Superior temporal gyrus (tissue), 1 donor: Measurements from ENCODE around the gene RABGAP1L.
A peak's percentile ranks its signal among the peaks of the same experiment; 100 is the strongest.
"Not testable (repeated sequence)": the region's sequence is repeated elsewhere in the genome, so short reads cannot be mapped to it uniquely, and the experiment has no call there.

ENCODE experiments used
- DNase-seq: peaks from one replicate; pipeline ENCODE4 v3.0.0-alpha.2; 2016; ENCODE audit errors: extremely low spot score

RABGAP1L gene

DNA sequence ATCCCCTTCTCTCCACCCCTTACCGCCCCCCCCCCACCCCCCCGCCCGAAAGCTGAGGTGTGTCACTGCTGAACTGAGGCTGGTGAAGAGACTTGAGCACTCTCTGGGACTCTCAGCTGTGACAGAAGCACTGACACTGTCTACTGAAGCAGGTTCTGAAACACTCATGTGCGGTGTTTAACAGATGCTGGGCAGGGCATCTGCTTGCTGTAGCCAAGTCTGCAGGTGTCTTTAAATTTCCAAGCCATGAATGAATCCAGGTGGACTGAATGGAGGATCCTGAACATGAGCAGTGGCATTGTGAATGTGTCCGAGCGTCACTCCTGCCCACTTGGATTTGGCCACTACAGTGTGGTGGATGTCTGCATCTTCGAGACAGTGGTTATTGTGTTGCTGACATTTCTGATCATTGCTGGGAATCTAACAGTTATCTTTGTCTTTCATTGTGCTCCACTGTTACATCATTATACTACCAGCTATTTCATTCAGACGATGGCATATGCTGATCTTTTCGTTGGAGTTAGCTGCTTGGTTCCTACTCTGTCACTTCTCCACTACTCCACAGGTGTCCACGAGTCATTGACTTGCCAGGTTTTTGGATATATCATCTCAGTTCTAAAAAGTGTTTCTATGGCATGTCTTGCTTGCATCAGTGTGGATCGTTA is 288.7 kb downstream of the RABGAP1L start, which contains the start of gene GPR52:
GPR52 (plus strand) TSS at position 99 of the 665 bp plus-strand sequence; CDS start at position 247, 148 bp downstream.
- DNase-seq = peak; percentile 65

DNA sequence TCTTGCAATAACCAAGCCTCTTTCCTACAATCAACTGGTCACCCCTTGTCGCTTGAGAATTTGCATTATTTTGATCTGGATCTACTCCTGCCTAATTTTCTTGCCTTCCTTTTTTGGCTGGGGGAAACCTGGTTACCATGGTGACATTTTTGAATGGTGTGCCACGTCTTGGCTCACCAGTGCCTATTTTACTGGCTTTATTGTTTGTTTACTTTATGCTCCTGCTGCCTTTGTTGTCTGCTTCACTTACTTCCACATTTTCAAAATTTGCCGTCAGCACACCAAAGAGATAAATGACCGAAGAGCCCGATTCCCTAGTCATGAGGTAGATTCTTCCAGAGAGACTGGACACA is 289.2 kb downstream of the RABGAP1L start:
- no peak for DNase-seq

DNA sequence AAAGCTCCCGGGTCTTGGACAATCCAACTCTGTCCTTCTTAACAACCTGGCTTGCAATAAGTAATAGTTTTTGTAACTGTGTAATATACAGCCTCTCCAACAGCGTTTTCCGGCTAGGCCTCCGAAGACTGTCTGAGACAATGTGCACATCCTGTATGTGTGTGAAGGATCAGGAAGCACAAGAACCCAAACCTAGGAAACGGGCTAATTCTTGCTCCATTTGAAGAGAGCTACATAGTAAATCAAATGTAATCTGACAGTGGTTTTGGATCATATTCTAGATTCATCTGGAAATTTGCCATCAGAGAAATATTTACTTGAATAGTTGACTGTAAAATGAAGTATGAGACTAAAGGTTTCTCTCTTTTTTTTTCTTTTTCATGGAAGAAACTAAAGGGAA is 289.7 kb downstream of the RABGAP1L start:
- peak; percentile 53 for DNase-seq

DNA sequence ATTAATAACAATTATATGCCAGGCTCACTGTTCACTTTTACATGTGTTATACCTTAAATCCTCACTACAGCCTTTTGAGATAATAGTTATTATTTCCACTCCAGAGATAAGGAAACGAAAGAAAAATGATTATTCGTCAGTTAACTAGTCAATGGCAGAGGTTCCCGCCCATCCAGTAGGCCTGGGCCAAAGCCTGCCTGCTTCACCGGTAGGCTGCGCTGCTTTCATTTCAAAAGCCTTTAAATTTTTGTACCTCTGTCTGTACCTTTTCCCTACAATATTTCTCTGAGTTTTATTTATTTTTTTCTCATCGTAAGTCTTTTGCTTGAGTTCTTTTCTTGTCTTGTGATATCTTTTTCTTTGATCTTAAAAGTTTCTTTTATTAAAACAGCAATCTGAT is 292.1 kb downstream of the RABGAP1L start:
- DNase-seq = no peak

DNA sequence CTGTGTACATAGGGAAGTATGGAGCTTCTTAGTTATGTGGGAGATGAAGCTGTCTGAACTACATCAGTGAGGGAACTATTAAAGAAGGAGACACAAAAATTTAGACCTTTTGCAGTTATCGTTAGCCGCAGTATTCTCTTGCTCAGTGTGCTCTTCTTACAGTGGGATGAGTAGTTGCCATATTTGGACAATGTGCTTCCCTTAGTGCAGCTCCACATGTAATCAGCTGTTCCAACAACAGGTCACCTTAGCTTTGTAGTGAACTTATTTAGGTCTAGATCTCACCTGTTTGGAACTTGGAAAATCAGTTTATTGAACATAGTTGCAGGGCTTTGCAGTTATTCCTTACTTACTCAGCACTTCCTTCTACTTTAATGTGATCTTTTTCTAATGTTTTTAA is 306.5 kb downstream of the RABGAP1L start:
- no peak for DNase-seq

DNA sequence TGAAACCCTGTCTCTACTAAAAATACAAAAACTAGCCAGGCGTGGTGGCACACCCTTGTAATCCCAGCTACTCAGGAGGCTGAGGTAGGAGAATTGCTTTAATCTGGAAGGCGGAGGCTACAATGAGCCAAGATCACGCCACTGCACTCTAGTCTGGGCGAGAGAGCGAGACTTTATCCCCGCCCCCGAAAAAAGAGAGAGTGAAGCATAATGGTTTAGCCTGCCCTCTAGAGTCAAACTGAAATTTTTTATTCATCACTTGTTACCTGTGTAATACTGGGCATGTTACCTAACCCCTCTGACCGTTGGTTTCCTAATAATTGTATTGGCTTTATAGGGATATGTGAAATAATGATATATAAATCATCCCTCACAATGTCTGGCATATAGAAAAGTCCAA is 307.3 kb downstream of the RABGAP1L start:
- no peak for DNase-seq

DNA sequence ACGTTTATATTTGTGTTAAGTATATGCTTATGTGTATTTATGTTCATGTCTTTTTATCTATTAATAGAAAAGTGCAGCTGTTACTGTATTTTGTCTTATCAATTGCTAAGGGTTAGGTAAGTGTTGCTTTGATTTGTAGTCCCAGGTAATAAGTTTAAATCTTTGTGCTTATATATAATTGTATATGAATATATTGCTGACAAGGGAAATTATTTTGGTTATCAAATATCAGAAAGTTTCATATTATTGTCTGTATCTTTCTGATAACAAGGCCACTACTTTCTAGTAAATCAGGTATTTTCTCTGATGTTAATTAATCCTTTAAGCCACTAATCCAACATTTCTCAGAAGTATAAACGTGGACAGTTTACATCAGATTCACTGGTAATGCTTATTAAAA is 309.7 kb downstream of the RABGAP1L start:
- DNase-seq = no peak

DNA sequence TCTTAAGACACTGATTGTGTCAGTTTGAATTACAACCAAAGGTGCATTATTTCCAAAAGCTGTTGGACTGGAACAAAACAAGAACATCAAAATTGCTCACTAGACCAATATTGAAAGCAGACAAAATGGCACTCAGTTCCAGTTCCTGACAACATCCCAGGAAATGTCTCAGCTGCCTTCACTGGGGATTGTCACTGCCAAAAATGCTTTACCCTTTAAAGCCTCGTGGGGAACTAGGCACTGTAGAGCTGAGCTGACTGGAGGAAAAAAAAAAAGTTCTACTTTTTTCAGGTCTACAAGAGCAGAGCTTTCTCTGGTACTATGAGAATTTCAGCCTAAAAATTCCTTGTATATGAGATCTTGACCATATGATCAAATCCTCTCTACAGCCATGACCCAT is 310.4 kb downstream of the RABGAP1L start:
- no peak for DNase-seq

DNA sequence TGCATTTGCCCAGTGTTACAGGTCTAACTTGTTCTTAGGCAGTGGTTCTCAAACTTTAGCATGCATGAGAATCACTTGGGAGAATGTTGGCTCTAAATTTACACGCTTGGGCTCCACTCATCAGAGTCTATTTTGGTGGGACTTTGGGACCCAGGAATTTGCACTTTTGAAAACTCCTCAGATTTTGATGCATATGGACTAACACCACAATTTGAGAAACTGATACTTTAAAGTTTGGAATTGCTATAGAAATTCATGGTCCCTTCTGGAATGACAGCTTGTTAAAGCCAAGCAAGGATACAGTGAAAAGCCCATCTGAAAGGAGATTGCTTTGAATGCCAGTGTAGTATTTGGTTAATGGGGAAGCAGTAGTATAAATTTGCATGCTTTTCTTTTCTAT is 320.0 kb downstream of the RABGAP1L start:
- DNase-seq = no peak

DNA sequence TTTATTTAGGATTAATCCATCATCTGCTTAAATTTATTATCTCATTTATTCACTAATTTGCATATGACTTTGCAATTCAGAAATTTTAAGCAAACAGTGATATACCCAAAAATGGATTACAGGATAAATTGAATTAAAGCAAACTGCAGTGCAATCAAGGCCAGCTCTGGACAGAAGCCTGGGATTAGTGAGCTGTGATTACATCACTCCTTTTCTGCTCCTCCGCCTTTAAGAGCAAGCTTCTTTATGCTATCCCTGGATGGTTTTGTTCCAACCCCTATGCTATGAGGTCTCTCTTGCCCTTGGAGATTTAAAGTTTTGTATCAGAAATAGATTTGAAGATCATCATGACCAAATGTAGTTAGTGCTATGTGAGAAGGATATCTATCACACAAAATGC is 321.0 kb downstream of the RABGAP1L start:
- no peak for DNase-seq

DNA sequence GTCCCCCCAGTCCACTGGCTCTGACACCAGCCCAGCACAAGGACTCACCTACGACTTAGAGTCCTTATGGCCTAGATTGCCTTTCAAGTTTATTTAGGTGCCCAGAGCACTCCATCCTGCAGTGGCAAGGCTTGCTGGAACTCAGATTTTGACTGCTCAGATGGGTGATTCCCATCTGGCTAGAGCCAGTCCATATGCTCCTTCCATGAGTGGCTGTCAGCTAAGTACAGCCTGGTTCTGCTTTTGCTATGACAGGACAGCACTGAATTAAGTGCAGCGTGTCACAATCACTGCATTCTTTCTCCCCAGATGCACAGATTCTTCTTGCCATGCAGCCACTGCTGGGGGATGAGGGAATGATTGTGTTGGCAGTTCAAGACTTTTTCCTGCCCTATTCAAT is 332.3 kb downstream of the RABGAP1L start:
- DNase-seq = no peak

DNA sequence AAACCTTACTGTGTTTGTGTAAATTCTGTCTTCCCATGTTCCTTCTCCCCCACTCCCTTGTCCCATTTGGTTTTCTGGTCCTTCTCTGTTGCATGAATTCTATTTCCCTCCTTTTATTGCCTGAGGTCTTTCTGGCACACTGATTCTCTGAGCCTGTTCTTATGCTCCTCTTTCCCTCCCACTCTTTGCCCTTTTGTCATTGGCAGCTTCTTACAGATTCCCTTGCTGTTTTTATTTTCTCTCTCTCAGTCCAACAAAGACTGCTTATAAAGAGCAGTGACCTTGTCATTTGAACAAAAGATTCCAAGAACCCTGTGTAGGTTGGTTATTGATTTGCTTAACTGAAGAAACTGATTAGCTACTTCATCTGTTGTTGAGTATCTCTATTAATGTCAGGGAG is 338.2 kb downstream of the RABGAP1L start:
- DNase-seq = no peak

DNA sequence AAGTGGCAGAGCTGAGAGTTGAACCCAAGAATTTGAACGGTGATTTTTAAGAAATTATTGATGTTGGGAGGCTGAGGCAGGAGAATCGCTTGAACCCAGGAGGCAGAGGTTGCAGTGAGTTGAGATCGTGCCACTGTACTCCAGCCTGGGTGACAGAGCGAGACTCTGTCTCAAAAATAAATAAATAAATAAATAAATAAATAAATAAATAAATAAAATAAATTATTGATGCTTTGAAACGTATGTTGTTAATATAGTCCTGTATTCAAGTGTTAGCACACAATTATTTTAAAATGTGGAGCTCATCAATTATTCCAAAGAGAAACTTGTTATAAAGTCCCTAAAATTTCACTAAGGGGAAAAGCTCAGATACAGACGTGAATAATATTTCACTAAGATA is 357.4 kb downstream of the RABGAP1L start:
- DNase-seq = not testable (repeated sequence)

DNA sequence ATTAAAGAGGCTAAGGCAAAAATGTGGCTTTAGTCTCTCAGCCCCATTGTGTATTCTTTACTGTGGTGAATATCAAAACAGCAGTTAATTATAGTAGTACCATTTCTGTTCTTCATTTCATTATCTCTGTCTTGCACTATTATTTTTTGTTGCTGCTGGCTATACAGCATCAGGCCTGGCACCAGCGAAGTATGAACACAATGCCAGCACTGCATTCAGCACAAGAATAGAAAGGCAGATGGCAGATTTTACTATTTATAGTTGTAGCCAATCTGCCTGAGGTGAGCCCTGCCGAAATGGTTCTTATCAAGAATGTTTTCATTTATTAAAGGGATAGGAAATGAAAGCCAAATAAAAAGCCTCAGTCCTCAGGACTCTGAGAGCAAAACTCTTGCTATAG is 360.5 kb downstream of the RABGAP1L start:
- DNase-seq = peak; percentile 72

DNA sequence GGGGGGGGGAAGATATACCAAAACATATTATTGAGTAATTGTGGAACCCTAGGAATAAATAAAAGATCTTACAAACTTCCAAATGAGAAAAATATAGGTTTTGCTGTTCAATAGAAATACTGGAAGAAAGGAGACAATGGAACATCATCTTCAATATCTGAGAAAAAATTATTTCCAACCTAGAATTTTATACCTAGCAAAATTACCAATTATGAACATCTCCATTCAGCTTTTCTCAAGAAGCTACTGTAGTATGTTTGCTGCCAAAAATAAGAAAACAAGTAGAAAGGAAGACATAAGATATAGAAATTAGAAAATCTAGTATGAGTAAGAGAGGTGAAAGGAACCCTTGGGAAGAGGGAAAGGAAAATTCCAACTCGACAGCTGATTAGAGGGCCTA is 372.4 kb downstream of the RABGAP1L start:
- no peak for DNase-seq

DNA sequence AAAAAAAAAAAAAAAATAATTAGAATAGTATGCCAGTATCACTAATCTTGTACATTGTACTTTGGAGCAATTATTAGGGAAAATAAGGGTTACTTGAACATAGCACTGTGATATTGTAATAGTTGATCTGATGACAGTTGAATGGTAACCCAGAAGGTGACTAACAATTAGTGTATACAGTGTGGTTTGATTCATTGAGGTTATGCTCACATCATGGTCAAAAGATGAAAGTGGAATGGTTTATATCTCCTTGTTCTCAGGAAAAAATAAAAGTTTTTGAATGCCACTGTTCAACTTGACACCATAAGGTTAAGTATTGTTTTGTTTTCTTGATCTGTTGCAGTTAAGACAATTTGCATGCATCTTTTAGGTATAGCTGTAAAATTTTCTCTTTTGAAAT is 375.5 kb downstream of the RABGAP1L start:
- no peak for DNase-seq

DNA sequence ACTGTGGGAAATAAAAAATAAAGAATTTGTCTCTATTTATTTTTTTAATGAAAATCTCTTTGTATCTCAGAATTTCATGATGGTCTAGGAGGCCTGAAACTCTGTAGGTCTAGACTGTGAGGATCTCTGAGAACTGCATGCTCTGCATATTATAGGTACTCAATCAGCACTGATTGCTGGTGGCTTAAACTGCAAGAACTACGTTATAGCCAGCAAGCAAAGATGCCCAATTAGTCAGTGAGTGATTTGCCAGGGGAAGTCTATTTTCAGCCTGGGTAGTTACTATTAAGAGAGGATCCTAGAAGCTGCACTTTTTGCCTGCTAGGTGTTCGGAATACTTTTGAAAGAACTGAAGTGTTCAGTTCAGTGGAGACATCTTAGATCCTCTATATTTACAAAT is 375.9 kb downstream of the RABGAP1L start:
- no peak for DNase-seq

DNA sequence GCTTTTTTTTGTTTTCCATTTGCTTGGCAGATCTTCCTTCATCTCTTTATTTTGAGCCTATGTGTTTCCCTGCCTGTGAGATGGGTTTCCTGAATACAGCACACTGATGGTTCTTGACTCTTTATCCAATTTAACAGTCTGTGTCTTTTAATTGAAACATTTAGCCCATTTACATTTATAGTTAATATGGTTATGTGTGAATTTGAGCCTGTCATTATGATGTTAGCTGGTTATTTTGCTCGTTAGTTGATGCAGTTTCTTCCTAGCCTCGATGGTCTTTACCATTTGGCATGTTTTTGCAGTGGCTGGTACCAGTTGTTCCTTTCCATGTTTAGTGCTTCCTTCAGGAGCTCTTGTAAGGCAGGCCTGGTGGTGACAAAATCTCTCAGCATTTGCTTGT is 384.1 kb downstream of the RABGAP1L start:
- not testable (repeated sequence) for DNase-seq

DNA sequence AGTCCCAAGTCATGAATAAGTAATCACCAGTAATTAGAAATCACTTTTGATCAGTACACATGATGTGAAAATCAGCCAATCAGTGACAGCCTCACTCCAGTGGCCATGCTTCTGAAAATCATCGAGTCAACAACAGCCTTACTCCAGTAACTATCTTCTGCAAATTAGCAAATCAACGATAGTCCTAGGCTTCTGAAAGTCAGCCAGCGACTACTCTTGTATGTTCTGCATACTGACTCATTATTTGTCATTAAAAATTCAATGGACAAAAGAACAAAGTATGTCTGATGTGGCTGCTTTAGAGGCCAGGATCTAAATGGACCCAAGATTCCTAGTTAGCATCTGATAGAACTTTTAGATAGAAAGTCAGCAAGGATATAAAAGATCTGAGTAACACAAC is 391.0 kb downstream of the RABGAP1L start:
- DNase-seq = no peak

DNA sequence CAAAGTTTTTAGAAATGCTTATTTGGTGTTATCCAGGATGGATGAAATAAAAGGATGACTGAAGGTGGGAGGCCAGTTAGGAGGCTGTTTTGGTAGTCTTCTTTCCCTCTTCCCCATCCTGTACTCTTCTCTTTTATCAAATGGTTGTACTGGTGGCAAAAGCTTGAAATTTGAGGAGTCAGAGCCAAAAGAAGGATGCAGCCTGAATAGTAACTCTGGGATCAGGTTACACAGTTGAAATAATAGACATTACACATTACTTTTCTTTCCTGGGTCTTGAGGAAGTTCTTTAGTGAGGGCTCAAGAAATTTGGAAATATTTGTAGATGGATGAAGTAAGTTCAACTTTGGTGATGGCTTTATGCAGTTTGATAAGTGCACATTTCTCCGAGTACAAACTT is 397.1 kb downstream of the RABGAP1L start:
- DNase-seq = no peak

DNA sequence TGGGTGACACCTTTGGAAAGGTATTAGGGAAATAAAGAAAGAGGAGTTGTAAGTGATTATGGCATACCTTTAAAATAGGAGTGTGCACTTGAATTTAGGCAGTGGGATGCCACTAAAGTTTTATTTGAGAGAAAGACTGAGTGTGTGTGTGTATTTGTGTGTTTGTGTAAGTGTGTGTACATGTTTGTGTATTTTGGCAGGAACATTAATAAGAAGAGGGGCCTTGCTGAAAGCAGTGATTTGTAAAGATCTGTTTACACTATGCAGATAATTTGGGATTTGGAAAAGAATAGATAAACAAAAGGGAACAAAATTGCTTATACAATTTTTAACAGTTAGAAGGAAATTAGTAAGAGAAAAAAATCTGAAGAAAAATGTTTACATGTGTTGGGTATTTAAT is 409.2 kb downstream of the RABGAP1L start:
- DNase-seq = no peak

DNA sequence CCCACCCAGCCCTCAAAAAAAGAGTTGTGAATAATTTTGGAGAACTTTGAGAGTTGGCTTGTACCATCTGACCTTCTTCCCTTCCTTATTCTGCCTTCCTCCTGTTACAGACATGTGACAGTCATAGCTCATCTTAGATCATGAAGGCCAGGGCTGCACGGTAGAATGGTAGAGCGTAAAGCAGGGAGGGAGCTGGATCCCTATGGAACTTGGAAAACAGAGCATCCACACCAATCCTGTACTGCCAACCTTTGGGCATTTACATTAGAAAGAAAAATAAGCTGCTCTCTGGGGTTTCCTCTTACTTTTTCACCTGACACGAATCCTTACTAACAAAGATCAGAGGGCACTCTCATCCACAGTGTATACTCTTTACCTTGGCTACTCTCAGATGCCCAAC is 409.9 kb downstream of the RABGAP1L start:
- no peak for DNase-seq

DNA sequence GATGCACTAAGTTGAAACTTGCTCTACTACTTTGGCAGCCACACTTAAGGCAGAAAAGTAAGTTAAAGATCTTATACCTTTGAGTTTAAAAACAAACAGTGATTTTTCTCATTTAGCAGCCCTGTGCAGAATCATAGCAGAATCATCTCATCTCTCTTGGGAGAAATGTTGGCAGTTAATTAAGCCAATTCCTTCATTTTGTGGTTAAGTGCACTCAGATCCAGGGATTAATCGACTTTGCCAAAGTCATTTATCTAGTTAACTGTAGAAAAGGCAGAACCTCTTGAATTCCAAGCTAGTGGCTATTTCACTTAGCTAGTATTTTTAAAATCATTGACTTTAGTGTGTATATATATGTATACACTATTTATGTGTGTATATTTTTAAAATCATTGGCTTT is 413.5 kb downstream of the RABGAP1L start:
- no peak for DNase-seq

DNA sequence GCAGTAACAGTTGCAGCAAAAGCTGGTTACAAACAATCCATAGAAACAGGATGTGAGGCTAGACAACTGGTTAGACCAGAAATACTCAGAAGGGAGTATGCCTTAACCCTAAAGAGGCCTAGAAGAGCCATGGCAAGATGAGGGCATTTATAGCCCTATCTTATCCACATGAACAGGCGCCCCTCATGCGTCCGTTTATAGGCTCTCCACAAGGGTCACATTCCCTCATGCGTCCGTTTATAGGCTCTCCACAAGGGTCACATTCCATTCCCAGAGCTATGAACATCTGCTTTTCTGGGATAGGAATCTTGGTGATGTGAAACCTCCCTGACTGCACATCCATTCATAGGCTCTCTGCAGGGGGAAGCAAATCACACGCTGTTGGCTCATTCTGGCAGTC is 416.8 kb downstream of the RABGAP1L start:
- not testable (repeated sequence) for DNase-seq
